Measurements from ENCODE around the gene IDE.
"Not testable (repeated sequence)": the region's sequence is repeated elsewhere in the genome, so short reads cannot be mapped to it uniquely, and the experiment has no call there.

IDE gene

GRCh38 chr10:92463582-92463981, 110.3 kb downstream of the IDE start:
- H3K27ac Mint-ChIP-seq (ENCODE audit: low read depth): no peak overlapping the region
- no peak for DNase-seq (ENCODE audit: low spot score in 2 of 2)

GRCh38 chr10:92454955-92455354, 118.9 kb downstream of the IDE start:
- H3K27me3 Mint-ChIP-seq: not testable (repeated sequence)

More at GRCh38 chr10:92463582-92463981, 110.3 kb downstream of the IDE start:
- peaks cover 48% of the 10 kb centered on the region for H3K36me3 Mint-ChIP-seq (ENCODE audit: insufficient read depth)
- no peaks in the 10 kb centered on the region for H3K9me3 Mint-ChIP-seq
- no peaks in the 10 kb centered on the region for H3K27me3 Mint-ChIP-seq
- no peak overlapping the region for H3K4me3 Mint-ChIP-seq
- ATAC-seq (replicated peaks; ENCODE audit: extremely low read depth, poor library complexity, severe bottlenecking): no peak
- no peaks in the 10 kb centered on the region for H3K4me1 Mint-ChIP-seq

GRCh38 chr10:92452313-92452712, 121.6 kb downstream of the IDE start:
- no peak overlapping the region for H3K27ac Mint-ChIP-seq (ENCODE audit: low read depth)
- ATAC-seq (replicated peaks; ENCODE audit: extremely low read depth, poor library complexity, severe bottlenecking) (no peak), DNase-seq (ENCODE audit: low spot score in 2 of 2) (no peak)
- H3K9me3 Mint-ChIP-seq: no peaks in the 10 kb centered on the region
- H3K4me1 Mint-ChIP-seq: no peaks in the 10 kb centered on the region
- peaks cover 21% of the 10 kb centered on the region for H3K36me3 Mint-ChIP-seq (ENCODE audit: insufficient read depth)
- H3K27me3 Mint-ChIP-seq: no peaks in the 10 kb centered on the region
- H3K4me3 Mint-ChIP-seq: no peak overlapping the region

More at GRCh38 chr10:92454955-92455354, 118.9 kb downstream of the IDE start:
- not testable (repeated sequence) for ATAC-seq (replicated peaks; ENCODE audit: extremely low read depth, poor library complexity, severe bottlenecking); H3K4me1 Mint-ChIP-seq; H3K9me3 Mint-ChIP-seq; H3K27ac Mint-ChIP-seq (ENCODE audit: low read depth); H3K4me3 Mint-ChIP-seq; DNase-seq (ENCODE audit: low spot score in 2 of 2)
- peaks cover 21% of the 10 kb centered on the region for H3K36me3 Mint-ChIP-seq (ENCODE audit: insufficient read depth)

- DNase-seq (ENCODE audit: low spot score in 2 of 2): no peak
- Mint-ChIP-seq H3K36me3 (ENCODE audit: insufficient read depth) (peaks cover 21% of the 10 kb centered on the region), H3K4me1 (no peaks in the 10 kb centered on the region), H3K27ac (ENCODE audit: low read depth) (no peak overlapping the region), H3K27me3 (no peaks in the 10 kb centered on the region), H3K4me3 (no peak overlapping the region), H3K9me3 (no peaks in the 10 kb centered on the region)
- no peak for ATAC-seq (replicated peaks; ENCODE audit: extremely low read depth, poor library complexity, severe bottlenecking)
Observed at GRCh38 chr10:92451431-92451830, 122.5 kb downstream of the IDE start.

- Mint-ChIP-seq H3K27me3 (no peaks in the 10 kb centered on the region), H3K4me3 (no peak overlapping the region), H3K36me3 (ENCODE audit: insufficient read depth) (peaks cover 21% of the 10 kb centered on the region), H3K4me1 (no peaks in the 10 kb centered on the region), H3K9me3 (no peaks in the 10 kb centered on the region), H3K27ac (ENCODE audit: low read depth) (no peak overlapping the region)
- DNase-seq (ENCODE audit: low spot score in 2 of 2) (no peak), ATAC-seq (replicated peaks; ENCODE audit: extremely low read depth, poor library complexity, severe bottlenecking) (no peak)
Observed at GRCh38 chr10:92450896-92451295, 123.0 kb downstream of the IDE start.

- DNase-seq (ENCODE audit: low spot score in 2 of 2) (no peak), ATAC-seq (replicated peaks; ENCODE audit: extremely low read depth, poor library complexity, severe bottlenecking) (no peak)
- no peaks in the 10 kb centered on the region for H3K36me3 Mint-ChIP-seq (ENCODE audit: insufficient read depth)
- H3K4me3 Mint-ChIP-seq: no peak overlapping the region
- no peaks in the 10 kb centered on the region for H3K4me1 Mint-ChIP-seq
- no peaks in the 10 kb centered on the region for H3K9me3 Mint-ChIP-seq
- no peaks in the 10 kb centered on the region for H3K27me3 Mint-ChIP-seq
- no peak overlapping the region for H3K27ac Mint-ChIP-seq (ENCODE audit: low read depth)
Observed at GRCh38 chr10:92440578-92440977, 133.3 kb downstream of the IDE start.

- H3K4me1 Mint-ChIP-seq: no peaks in the 10 kb centered on the region
- ATAC-seq (replicated peaks; ENCODE audit: extremely low read depth, poor library complexity, severe bottlenecking) (no peak), DNase-seq (ENCODE audit: low spot score in 2 of 2) (no peak)
- H3K4me3 Mint-ChIP-seq: no peak overlapping the region
- H3K27ac Mint-ChIP-seq (ENCODE audit: low read depth): no peak overlapping the region
- no peaks in the 10 kb centered on the region for H3K27me3 Mint-ChIP-seq
- no peaks in the 10 kb centered on the region for H3K36me3 Mint-ChIP-seq (ENCODE audit: insufficient read depth)
- H3K9me3 Mint-ChIP-seq: no peaks in the 10 kb centered on the region
Observed at GRCh38 chr10:92438220-92438619, 135.7 kb downstream of the IDE start.

- no peaks in the 10 kb centered on the region for H3K9me3 Mint-ChIP-seq
- ATAC-seq (replicated peaks; ENCODE audit: extremely low read depth, poor library complexity, severe bottlenecking) (no peak), DNase-seq (ENCODE audit: low spot score in 2 of 2) (no peak)
- H3K27ac Mint-ChIP-seq (ENCODE audit: low read depth): no peak overlapping the region
- H3K27me3 Mint-ChIP-seq: no peaks in the 10 kb centered on the region
- H3K4me3 Mint-ChIP-seq: no peak overlapping the region
- H3K4me1 Mint-ChIP-seq: no peaks in the 10 kb centered on the region
- H3K36me3 Mint-ChIP-seq (ENCODE audit: insufficient read depth): no peaks in the 10 kb centered on the region
Observed at GRCh38 chr10:92436611-92437010, 137.3 kb downstream of the IDE start.

- H3K27me3 Mint-ChIP-seq; ATAC-seq (replicated peaks; ENCODE audit: extremely low read depth, poor library complexity, severe bottlenecking); H3K27ac Mint-ChIP-seq (ENCODE audit: low read depth); H3K4me3 Mint-ChIP-seq; H3K36me3 Mint-ChIP-seq (ENCODE audit: insufficient read depth); H3K4me1 Mint-ChIP-seq; DNase-seq (ENCODE audit: low spot score in 2 of 2); H3K9me3 Mint-ChIP-seq: not testable (repeated sequence)
Observed at GRCh38 chr10:92436065-92436464, 137.8 kb downstream of the IDE start.

- H3K36me3 Mint-ChIP-seq (ENCODE audit: insufficient read depth): no peaks in the 10 kb centered on the region
- H3K9me3 Mint-ChIP-seq: no peaks in the 10 kb centered on the region
- DNase-seq (ENCODE audit: low spot score in 2 of 2): no peak
- no peak for ATAC-seq (replicated peaks; ENCODE audit: extremely low read depth, poor library complexity, severe bottlenecking)
- H3K27ac Mint-ChIP-seq (ENCODE audit: low read depth): no peak overlapping the region
- no peak overlapping the region for H3K4me3 Mint-ChIP-seq
- no peaks in the 10 kb centered on the region for H3K4me1 Mint-ChIP-seq
- H3K27me3 Mint-ChIP-seq: no peaks in the 10 kb centered on the region
Observed at GRCh38 chr10:92434385-92434784, 139.5 kb downstream of the IDE start.

- H3K36me3 Mint-ChIP-seq (ENCODE audit: insufficient read depth): no peaks in the 10 kb centered on the region
- no peaks in the 10 kb centered on the region for H3K27me3 Mint-ChIP-seq
- H3K4me1 Mint-ChIP-seq: no peaks in the 10 kb centered on the region
- H3K4me3 Mint-ChIP-seq: no peak overlapping the region
- no peaks in the 10 kb centered on the region for H3K9me3 Mint-ChIP-seq
- ATAC-seq (replicated peaks; ENCODE audit: extremely low read depth, poor library complexity, severe bottlenecking): no peak
- H3K27ac Mint-ChIP-seq (ENCODE audit: low read depth): no peak overlapping the region
- DNase-seq (ENCODE audit: low spot score in 2 of 2): no peak
Observed at GRCh38 chr10:92432596-92432995, 141.3 kb downstream of the IDE start.

GRCh38 chr10:92430103-92430502, 143.8 kb downstream of the IDE start:
- Mint-ChIP-seq H3K27me3 (no peaks in the 10 kb centered on the region), H3K27ac (ENCODE audit: low read depth) (no peak overlapping the region), H3K4me3 (no peak overlapping the region), H3K9me3 (no peaks in the 10 kb centered on the region), H3K36me3 (ENCODE audit: insufficient read depth) (no peaks in the 10 kb centered on the region), H3K4me1 (no peaks in the 10 kb centered on the region)
- no peak for ATAC-seq (replicated peaks; ENCODE audit: extremely low read depth, poor library complexity, severe bottlenecking)
- no peak for DNase-seq (ENCODE audit: low spot score in 2 of 2)

GRCh38 chr10:92421550-92421949, 152.3 kb downstream of the IDE start:
- H3K4me3 Mint-ChIP-seq: no peak overlapping the region
- no peaks in the 10 kb centered on the region for H3K4me1 Mint-ChIP-seq
- no peak overlapping the region for H3K27ac Mint-ChIP-seq (ENCODE audit: low read depth)
- H3K36me3 Mint-ChIP-seq (ENCODE audit: insufficient read depth): no peaks in the 10 kb centered on the region
- no peak for DNase-seq (ENCODE audit: low spot score in 2 of 2)
- H3K27me3 Mint-ChIP-seq: peaks cover 50% of the 10 kb centered on the region
- H3K9me3 Mint-ChIP-seq: no peaks in the 10 kb centered on the region
- ATAC-seq (replicated peaks; ENCODE audit: extremely low read depth, poor library complexity, severe bottlenecking): no peak

All from central memory CD8-positive, alpha-beta T cell (primary cell).